Activated CD4-positive, alpha-beta T cell treated with anti-CD3 and anti-CD28 coated beads, Interleukin-2, amount 50 U/mL, for 1 hour (primary cell): ENCODE measurements around the gene VHLL.

Experiments
- DNase-seq: peaks from one replicate; pipeline ENCODE4 v3.0.0-alpha.2; 2020

Gene VHLL

GRCh38 chr1:156249593-156249992, 49.5 kb downstream of the VHLL start:
- no peak for DNase-seq
